Measurements from ENCODE around the gene SLC9A9. TPM values are rescaled to one million over a fixed set of nuclear protein-coding genes. Genes with fewer than 3 reads are reported as not detected.

SLC9A9 gene
- total RNA-seq, 1 donor from 2014 or later = 0.22 TPM

GRCh38 chr3:143794793-143795462 is 53.3 kb downstream of the SLC9A9 start:
- H3K36me3 ChIP-seq = no peaks in the 10 kb centered on the region
- H3K9ac ChIP-seq = no peak overlapping the region
- H3K36me3 Mint-ChIP-seq = no peaks in the 10 kb centered on the region
- no peaks in the 10 kb centered on the region for H4K20me1 ChIP-seq (ENCODE audit: low read depth)
- no peak for TF ChIP-seq EZH2 (IDR thresholded peaks at IDR 0.05)
- no peak for TF ChIP-seq EZH2phosphoT487 (IDR thresholded peaks at IDR 0.05)
- TF ChIP-seq CTCF (IDR thresholded peaks at IDR 0.05) = no peak
- H3K79me2 ChIP-seq (ENCODE audit: low read depth) = no peaks in the 10 kb centered on the region
- DNase-seq (ENCODE audit: low spot score) = no peak
- peaks cover 2% of the 10 kb centered on the region for H3K27me3 Mint-ChIP-seq (ENCODE audit: insufficient read depth, low read depth)
- H3K4me1 Mint-ChIP-seq = no peaks in the 10 kb centered on the region
- no peaks in the 10 kb centered on the region for H3K9me3 Mint-ChIP-seq
- no peaks in the 10 kb centered on the region for H3F3A ChIP-seq (ENCODE audit: low read depth)
- H3K27ac Mint-ChIP-seq = no peak overlapping the region
- no peaks in the 10 kb centered on the region for H3K9me3 ChIP-seq (ENCODE audit: low read depth)
- no peak overlapping the region for H3K4me3 Mint-ChIP-seq
- H3K27ac ChIP-seq = no peak overlapping the region
- no peak overlapping the region for H3K4me3 ChIP-seq
- H3K4me2 ChIP-seq = no peak overlapping the region
- H2AFZ ChIP-seq (replicated peaks) = peak overlapping the region; percentile 46
- H3K27me3 ChIP-seq = no peaks in the 10 kb centered on the region
- H3K4me1 ChIP-seq = peaks cover 5% of the 10 kb centered on the region

- H3K4me3 ChIP-seq = no peak overlapping the region
- TF ChIP-seq CTCF (IDR thresholded peaks at IDR 0.05) (no peak), EZH2 (IDR thresholded peaks at IDR 0.05) (no peak)
- H3K9me3 ChIP-seq (ENCODE audit: low read depth) = no peaks in the 10 kb centered on the region
- no peaks in the 10 kb centered on the region for H4K20me1 ChIP-seq (ENCODE audit: low read depth)
- Mint-ChIP-seq H3K4me1 (no peaks in the 10 kb centered on the region), H3K9me3 (no peaks in the 10 kb centered on the region), H3K36me3 (no peaks in the 10 kb centered on the region), H3K27me3 (ENCODE audit: insufficient read depth, low read depth) (peaks cover 2% of the 10 kb centered on the region), H3K4me3 (no peak overlapping the region), H3K27ac (no peak overlapping the region)
- H3K4me2 ChIP-seq = no peak overlapping the region
- H3K27me3 ChIP-seq = no peaks in the 10 kb centered on the region
- no peaks in the 10 kb centered on the region for H3K79me2 ChIP-seq (ENCODE audit: low read depth)
- no peak overlapping the region for H3K9ac ChIP-seq
- DNase-seq (ENCODE audit: low spot score) = no peak
- H3K36me3 ChIP-seq = no peaks in the 10 kb centered on the region
- peaks cover 5% of the 10 kb centered on the region for H3K4me1 ChIP-seq
- H3F3A ChIP-seq (ENCODE audit: low read depth) = no peaks in the 10 kb centered on the region
- H3K27ac ChIP-seq = no peak overlapping the region
- H2AFZ ChIP-seq (replicated peaks) = no peak overlapping the region
These were observed 54.3 kb downstream of the SLC9A9 start for GRCh38 chr3:143793971-143794370.

- Histone ChIP-seq H3K27ac (no peak overlapping the region), H3K9me3 (ENCODE audit: low read depth) (no peaks in the 10 kb centered on the region), H3K4me3 (no peak overlapping the region), H3K79me2 (ENCODE audit: low read depth) (no peaks in the 10 kb centered on the region), H3K36me3 (no peaks in the 10 kb centered on the region), H4K20me1 (ENCODE audit: low read depth) (no peaks in the 10 kb centered on the region), H2AFZ (replicated peaks) (no peak overlapping the region), H3K9ac (no peak overlapping the region), H3F3A (ENCODE audit: low read depth) (no peaks in the 10 kb centered on the region), H3K4me1 (peaks cover 5% of the 10 kb centered on the region), H3K4me2 (no peak overlapping the region), H3K27me3 (no peaks in the 10 kb centered on the region)
- no peak for TF ChIP-seq EZH2 (IDR thresholded peaks at IDR 0.05)
- TF ChIP-seq EZH2phosphoT487 (IDR thresholded peaks at IDR 0.05) = no peak
- no peak for TF ChIP-seq CTCF (IDR thresholded peaks at IDR 0.05)
- no peak for DNase-seq (ENCODE audit: low spot score)
- Mint-ChIP-seq H3K36me3 (no peaks in the 10 kb centered on the region), H3K4me3 (no peak overlapping the region), H3K27ac (no peak overlapping the region), H3K27me3 (ENCODE audit: insufficient read depth, low read depth) (peaks cover 2% of the 10 kb centered on the region), H3K4me1 (peaks cover 5% of the 10 kb centered on the region), H3K9me3 (no peaks in the 10 kb centered on the region)
These were observed 56.9 kb downstream of the SLC9A9 start for GRCh38 chr3:143791386-143791785.

Data from neural progenitor cell (in vitro differentiated cells).